GM23338 (cell line): ENCODE results near the gene NTM.

Experiments used
- CREB1 ChIP-seq: fragments of 250-450 bp; sonication (Bioruptor Pico); IDR thresholded peaks from 2 replicates; pipeline ENCODE4 v1.5.0; 2020; ENCODE audit warnings: low read depth, mild to moderate bottlenecking, moderate library complexity
- EZH2 ChIP-seq: fragments of 200-600 bp; sonication (generic); IDR thresholded peaks from one replicate; pipeline ENCODE4 v1.8.0; 2017; ENCODE audit warnings: antibody characterized with exemption, mild to moderate bottlenecking, low read depth; ENCODE audit not compliant: unreplicated experiment
- EZH2phosphoT487 ChIP-seq: fragments of 200-600 bp; sonication (generic); IDR thresholded peaks from one replicate; pipeline ENCODE4 v1.8.1; 2018; ENCODE audit warnings: antibody characterized with exemption; ENCODE audit not compliant: unreplicated experiment
- JUNB ChIP-seq: IDR thresholded peaks from one replicate; pipeline ENCODE4 v1.6.1; 2016; ENCODE audit warnings: antibody characterized with exemption; ENCODE audit not compliant: unreplicated experiment
- NANOG ChIP-seq: IDR thresholded peaks from 2 replicates; pipeline ENCODE4 v1.6.1; 2016; ENCODE audit warnings: antibody characterized with exemption, borderline replicate concordance
- POLR2AphosphoS5 ChIP-seq: IDR thresholded peaks from 2 replicates; pipeline ENCODE4 v1.6.1; 2016; ENCODE audit warnings: antibody characterized with exemption, low read depth
- STAT1 ChIP-seq: IDR thresholded peaks from one replicate; pipeline ENCODE4 v1.6.1; 2016; ENCODE audit warnings: antibody characterized with exemption; ENCODE audit not compliant: unreplicated experiment
- ZNF114 ChIP-seq: fragments of 250-450 bp; sonication (Bioruptor Pico); IDR thresholded peaks from 2 replicates; pipeline ENCODE4 v1.5.0; 2020; ENCODE audit warnings: mild to moderate bottlenecking, moderate library complexity
- ZNF331 ChIP-seq: fragments of 250-450 bp; sonication (Bioruptor Pico); IDR thresholded peaks from 2 replicates; pipeline ENCODE4 v1.5.0; 2020; ENCODE audit warnings: low read depth, mild to moderate bottlenecking, moderate library complexity
- TF ChIP-seq, protein P1 (sequence below), 2 experiments: fragments of 200-600 bp in 1 of 2; sonication (generic) in 1 of 2; conservative IDR thresholded peaks; 2 replicates each; pipeline versions ENCODE4 v1.5.1 to v1.6.1; 2016 to 2017; ENCODE audit warnings: antibody characterized with exemption in 2 of 2, low read depth in 2 of 2, mild to moderate bottlenecking in 2 of 2, moderate library complexity in 1 of 2
- TF ChIP-seq, protein P2 (sequence below): IDR thresholded peaks from 2 replicates; pipeline ENCODE4 v1.6.1; 2016; ENCODE audit warnings: antibody characterized with exemption
- TF ChIP-seq, protein P3 (sequence below): IDR thresholded peaks from one replicate; pipeline ENCODE4 v1.6.1; 2018; ENCODE audit warnings: antibody characterized with exemption; ENCODE audit not compliant: unreplicated experiment
- TF ChIP-seq, protein P4 (sequence below): fragments of 250-450 bp; sonication (Bioruptor Pico); IDR thresholded peaks from 2 replicates; pipeline ENCODE4 v1.5.0; 2020; ENCODE audit warnings: mild to moderate bottlenecking, moderate library complexity

DNA sequence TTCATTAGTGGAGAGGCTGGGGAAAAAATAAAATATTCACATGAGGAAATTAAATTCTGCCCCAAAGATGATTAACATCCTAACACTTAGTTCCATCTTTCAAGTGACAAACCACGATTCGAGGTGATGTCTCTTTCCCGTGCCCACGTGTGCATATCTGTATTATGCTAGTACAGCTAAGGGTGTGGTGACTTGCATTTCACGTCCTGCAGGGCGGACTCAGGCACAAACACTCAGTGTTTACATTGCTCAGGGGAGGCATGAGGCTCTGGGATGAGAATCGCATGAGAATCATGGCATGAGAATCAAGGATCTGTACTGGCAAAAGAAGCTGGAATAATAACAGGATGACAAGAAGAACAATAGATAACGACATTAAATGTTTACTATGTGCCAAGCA is 179.4 kb downstream of the NTM start:
- TF ChIP-seq EZH2phosphoT487 (no peak), CREB1 (CRISPR knock-in tag) (no peak), ZNF114 (CRISPR knock-in tag) (no peak), EZH2 (no peak), POLR2AphosphoS5 (no peak), JUNB (no peak), STAT1 (no peak), NANOG (no peak), ZNF331 (no peak)
- TF ChIP-seq, protein P1, sequence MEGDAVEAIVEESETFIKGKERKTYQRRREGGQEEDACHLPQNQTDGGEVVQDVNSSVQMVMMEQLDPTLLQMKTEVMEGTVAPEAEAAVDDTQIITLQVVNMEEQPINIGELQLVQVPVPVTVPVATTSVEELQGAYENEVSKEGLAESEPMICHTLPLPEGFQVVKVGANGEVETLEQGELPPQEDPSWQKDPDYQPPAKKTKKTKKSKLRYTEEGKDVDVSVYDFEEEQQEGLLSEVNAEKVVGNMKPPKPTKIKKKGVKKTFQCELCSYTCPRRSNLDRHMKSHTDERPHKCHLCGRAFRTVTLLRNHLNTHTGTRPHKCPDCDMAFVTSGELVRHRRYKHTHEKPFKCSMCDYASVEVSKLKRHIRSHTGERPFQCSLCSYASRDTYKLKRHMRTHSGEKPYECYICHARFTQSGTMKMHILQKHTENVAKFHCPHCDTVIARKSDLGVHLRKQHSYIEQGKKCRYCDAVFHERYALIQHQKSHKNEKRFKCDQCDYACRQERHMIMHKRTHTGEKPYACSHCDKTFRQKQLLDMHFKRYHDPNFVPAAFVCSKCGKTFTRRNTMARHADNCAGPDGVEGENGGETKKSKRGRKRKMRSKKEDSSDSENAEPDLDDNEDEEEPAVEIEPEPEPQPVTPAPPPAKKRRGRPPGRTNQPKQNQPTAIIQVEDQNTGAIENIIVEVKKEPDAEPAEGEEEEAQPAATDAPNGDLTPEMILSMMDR (conservative IDR thresholded peaks at IDR 0.05; ENCODE audit: low read depth in 2 of 2): no peak
- TF ChIP-seq, protein P2, sequence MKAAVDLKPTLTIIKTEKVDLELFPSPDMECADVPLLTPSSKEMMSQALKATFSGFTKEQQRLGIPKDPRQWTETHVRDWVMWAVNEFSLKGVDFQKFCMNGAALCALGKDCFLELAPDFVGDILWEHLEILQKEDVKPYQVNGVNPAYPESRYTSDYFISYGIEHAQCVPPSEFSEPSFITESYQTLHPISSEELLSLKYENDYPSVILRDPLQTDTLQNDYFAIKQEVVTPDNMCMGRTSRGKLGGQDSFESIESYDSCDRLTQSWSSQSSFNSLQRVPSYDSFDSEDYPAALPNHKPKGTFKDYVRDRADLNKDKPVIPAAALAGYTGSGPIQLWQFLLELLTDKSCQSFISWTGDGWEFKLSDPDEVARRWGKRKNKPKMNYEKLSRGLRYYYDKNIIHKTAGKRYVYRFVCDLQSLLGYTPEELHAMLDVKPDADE: no peak
- TF ChIP-seq, protein P3, sequence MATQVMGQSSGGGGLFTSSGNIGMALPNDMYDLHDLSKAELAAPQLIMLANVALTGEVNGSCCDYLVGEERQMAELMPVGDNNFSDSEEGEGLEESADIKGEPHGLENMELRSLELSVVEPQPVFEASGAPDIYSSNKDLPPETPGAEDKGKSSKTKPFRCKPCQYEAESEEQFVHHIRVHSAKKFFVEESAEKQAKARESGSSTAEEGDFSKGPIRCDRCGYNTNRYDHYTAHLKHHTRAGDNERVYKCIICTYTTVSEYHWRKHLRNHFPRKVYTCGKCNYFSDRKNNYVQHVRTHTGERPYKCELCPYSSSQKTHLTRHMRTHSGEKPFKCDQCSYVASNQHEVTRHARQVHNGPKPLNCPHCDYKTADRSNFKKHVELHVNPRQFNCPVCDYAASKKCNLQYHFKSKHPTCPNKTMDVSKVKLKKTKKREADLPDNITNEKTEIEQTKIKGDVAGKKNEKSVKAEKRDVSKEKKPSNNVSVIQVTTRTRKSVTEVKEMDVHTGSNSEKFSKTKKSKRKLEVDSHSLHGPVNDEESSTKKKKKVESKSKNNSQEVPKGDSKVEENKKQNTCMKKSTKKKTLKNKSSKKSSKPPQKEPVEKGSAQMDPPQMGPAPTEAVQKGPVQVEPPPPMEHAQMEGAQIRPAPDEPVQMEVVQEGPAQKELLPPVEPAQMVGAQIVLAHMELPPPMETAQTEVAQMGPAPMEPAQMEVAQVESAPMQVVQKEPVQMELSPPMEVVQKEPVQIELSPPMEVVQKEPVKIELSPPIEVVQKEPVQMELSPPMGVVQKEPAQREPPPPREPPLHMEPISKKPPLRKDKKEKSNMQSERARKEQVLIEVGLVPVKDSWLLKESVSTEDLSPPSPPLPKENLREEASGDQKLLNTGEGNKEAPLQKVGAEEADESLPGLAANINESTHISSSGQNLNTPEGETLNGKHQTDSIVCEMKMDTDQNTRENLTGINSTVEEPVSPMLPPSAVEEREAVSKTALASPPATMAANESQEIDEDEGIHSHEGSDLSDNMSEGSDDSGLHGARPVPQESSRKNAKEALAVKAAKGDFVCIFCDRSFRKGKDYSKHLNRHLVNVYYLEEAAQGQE: no peak
- TF ChIP-seq, protein P4, sequence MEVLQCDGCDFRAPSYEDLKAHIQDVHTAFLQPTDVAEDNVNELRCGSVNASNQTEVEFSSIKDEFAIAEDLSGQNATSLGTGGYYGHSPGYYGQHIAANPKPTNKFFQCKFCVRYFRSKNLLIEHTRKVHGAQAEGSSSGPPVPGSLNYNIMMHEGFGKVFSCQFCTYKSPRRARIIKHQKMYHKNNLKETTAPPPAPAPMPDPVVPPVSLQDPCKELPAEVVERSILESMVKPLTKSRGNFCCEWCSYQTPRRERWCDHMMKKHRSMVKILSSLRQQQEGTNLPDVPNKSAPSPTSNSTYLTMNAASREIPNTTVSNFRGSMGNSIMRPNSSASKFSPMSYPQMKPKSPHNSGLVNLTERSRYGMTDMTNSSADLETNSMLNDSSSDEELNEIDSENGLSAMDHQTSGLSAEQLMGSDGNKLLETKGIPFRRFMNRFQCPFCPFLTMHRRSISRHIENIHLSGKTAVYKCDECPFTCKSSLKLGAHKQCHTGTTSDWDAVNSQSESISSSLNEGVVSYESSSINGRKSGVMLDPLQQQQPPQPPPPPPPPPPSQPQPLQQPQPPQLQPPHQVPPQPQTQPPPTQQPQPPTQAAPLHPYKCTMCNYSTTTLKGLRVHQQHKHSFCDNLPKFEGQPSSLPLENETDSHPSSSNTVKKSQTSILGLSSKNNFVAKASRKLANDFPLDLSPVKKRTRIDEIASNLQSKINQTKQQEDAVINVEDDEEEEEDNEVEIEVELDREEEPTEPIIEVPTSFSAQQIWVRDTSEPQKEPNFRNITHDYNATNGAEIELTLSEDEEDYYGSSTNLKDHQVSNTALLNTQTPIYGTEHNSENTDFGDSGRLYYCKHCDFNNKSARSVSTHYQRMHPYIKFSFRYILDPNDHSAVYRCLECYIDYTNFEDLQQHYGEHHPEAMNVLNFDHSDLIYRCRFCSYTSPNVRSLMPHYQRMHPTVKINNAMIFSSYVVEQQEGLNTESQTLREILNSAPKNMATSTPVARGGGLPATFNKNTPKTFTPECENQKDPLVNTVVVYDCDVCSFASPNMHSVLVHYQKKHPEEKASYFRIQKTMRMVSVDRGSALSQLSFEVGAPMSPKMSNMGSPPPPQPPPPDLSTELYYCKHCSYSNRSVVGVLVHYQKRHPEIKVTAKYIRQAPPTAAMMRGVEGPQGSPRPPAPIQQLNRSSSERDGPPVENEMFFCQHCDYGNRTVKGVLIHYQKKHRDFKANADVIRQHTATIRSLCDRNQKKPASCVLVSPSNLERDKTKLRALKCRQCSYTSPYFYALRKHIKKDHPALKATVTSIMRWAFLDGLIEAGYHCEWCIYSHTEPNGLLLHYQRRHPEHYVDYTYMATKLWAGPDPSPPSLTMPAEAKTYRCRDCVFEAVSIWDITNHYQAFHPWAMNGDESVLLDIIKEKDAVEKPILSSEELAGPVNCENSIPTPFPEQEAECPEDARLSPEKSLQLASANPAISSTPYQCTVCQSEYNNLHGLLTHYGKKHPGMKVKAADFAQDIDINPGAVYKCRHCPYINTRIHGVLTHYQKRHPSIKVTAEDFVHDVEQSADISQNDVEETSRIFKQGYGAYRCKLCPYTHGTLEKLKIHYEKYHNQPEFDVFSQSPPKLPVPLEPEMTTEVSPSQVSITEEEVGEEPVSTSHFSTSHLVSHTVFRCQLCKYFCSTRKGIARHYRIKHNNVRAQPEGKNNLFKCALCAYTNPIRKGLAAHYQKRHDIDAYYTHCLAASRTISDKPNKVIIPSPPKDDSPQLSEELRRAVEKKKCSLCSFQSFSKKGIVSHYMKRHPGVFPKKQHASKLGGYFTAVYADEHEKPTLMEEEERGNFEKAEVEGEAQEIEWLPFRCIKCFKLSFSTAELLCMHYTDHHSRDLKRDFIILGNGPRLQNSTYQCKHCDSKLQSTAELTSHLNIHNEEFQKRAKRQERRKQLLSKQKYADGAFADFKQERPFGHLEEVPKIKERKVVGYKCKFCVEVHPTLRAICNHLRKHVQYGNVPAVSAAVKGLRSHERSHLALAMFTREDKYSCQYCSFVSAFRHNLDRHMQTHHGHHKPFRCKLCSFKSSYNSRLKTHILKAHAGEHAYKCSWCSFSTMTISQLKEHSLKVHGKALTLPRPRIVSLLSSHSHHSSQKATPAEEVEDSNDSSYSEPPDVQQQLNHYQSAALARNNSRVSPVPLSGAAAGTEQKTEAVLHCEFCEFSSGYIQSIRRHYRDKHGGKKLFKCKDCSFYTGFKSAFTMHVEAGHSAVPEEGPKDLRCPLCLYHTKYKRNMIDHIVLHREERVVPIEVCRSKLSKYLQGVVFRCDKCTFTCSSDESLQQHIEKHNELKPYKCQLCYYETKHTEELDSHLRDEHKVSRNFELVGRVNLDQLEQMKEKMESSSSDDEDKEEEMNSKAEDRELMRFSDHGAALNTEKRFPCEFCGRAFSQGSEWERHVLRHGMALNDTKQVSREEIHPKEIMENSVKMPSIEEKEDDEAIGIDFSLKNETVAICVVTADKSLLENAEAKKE (CRISPR knock-in tag): no peak
